ENCODE results near the gene CCDC66.
"Not testable (repeated sequence)": the region's sequence is repeated elsewhere in the genome, so short reads cannot be mapped to it uniquely, and the experiment has no call there.

CCDC66 gene

DNA sequence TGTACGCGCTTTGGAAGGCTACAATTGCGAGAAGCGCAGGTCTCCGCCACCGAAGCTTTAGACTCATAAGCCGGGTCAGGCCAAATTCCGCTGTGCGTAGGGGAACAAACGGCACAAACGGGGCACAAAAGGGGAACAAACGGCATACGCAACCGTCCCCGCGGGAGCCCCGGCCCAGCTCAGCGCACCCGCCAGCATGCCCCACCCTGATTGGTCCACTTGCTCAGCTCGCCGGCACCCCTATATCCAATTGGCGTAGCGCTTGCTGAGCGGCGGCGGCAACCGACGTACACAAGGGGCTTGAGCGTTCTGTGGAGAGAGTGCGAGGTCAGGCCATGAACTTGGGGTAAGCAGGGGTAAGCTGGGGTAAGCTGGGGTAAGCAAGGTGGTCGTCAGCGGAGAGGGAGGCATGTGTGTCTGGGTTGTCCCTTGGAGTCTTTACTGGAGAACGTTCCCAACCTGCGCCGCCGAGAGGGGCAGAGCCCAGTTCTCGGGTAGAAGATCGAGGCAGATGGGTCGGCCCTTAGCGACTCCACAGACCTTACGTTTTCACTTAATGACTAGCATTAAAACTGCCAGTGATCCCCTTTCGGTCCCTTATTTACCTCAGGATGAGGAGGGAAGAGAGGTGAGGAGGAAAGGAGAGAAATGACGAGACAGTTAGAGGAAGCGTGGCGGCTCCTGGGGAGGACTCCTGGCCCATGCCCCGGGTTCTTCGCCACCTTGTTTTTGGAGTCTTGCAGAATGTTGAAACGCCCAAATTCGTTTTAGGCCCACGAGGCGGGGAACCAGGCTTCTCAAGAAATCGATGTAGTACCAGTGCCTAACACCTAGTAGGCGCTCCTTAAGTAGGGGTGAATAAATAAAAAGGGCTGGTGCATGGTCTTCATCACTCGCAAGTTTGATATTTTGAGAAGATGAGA, at the start of gene CCDC66:
CCDC66 (plus strand) TSS at position 268 of the 923 bp plus-strand sequence; CDS start at position 336, 68 bp downstream.
- no peak for TF ChIP-seq Cebpa-rat (IDR thresholded peaks at IDR 0.05)
- Histone ChIP-seq H4K20me1 (no peaks in the 10 kb centered on the region), H3K9me3 (replicated peaks in 1 of 11) (peaks cover 0 to 6% (median 0%) of the 10 kb centered on the region in 11 experiments; a peak in 5 of 22 replicates), H3K27ac (peak within 1 kb of the TSS; percentile 82 to 91 (median 87)), H3K4me1 (peaks cover 8 to 26% (median 13%) of the 10 kb centered on the region in 10 experiments; a peak in 19 of 20 replicates), H3K36me3 (peaks cover 9 to 37% (median 28%) of the 10 kb centered on the region in 11 experiments; a peak in 21 of 22 replicates), H3K4me2 (peak within 1 kb of the TSS; percentile 65 to 97 (median 87)), H3K4me3 (peak within 1 kb of the TSS; percentile 75 to 94 (median 84)), H3K27me3 (no peaks in the 10 kb centered on the region), H3K9ac (peak within 1 kb of the TSS; percentile 83 to 92 (median 89))

DNA sequence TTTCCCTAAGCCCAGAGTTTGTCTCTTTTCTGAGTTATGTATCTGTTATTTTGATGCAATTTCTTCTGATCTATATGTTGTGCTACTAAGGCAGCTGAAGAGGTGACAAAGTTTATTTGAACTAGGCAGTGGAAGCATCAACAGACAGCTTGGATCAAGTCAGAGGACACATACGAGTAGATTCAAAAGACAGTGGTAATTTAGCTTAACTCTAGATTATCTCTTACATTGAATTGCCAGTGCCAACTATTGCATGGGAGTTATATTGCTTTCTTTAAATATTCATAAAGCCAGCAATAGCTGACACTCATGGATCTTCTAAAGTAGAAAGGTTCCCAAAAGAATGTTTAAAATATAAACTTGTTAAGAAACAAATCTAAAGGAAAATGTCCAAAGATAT, 37.3 kb upstream of the CCDC66 start:
- Histone ChIP-seq H3K27ac (no peak overlapping the region), H3K4me2 (no peak overlapping the region), H3K9me3 (replicated peaks in 1 of 11) (no peaks in the 10 kb centered on the region), H3K4me1 (no peaks in the 10 kb centered on the region), H3K4me3 (no peak overlapping the region), H4K20me1 (no peaks in the 10 kb centered on the region), H3K9ac (no peak overlapping the region), H3K36me3 (no peaks in the 10 kb centered on the region), H3K27me3 (no peaks in the 10 kb centered on the region)
- no peak for TF ChIP-seq Cebpa-rat (IDR thresholded peaks at IDR 0.05)

DNA sequence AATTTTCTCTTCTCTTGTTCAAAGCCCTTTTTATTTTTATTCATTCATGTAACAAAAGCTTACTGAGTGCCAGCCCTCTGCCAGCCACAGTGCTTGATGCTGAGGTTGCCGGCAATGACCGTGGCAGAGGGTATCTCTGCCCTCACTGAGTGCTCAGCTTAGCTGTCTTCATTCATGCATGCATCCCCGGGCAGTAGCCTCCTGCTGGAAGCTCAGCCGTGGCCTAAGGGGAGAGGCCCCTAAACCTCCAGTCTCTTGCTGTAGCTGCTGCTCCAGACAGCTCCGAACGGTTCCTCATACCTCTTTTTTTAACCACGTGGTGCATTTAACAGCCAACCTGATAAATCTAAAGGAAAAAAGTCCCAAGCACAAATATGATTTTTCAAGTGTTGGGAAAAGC, 34.6 kb upstream of the CCDC66 start:
- H3K4me3 ChIP-seq = no peak overlapping the region
- TF ChIP-seq Cebpa-rat (IDR thresholded peaks at IDR 0.05) = no peak
- no peaks in the 10 kb centered on the region for H3K36me3 ChIP-seq
- H3K4me2 ChIP-seq = no peak overlapping the region
- no peak overlapping the region for H3K9ac ChIP-seq
- H3K27me3 ChIP-seq = no peaks in the 10 kb centered on the region
- H3K9me3 ChIP-seq (replicated peaks in 1 of 11) = no peaks in the 10 kb centered on the region
- no peaks in the 10 kb centered on the region for H3K4me1 ChIP-seq
- no peak overlapping the region for H3K27ac ChIP-seq
- H4K20me1 ChIP-seq = no peaks in the 10 kb centered on the region

DNA sequence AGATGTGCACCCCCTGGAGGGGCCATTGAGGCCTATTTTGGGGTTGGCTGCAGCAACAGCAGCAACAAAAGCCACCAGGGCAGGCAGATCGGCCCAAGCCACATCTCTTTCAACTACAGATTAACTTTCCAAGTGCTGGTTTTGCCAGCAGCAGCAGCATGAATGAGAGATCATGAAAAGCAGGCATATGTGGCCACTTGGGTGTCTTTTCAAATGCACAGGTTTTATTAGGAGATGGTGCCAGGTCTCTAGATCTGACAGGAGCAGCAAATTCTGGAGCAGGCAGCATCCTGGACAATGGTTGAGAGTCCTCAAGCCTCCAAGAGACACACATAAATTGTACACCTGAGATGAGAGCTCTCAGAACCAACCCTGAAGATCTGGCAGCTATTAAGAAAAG, 31.7 kb upstream of the CCDC66 start:
- H3K27me3 ChIP-seq = no peaks in the 10 kb centered on the region
- TF ChIP-seq Cebpa-rat (IDR thresholded peaks at IDR 0.05) = no peak
- no peak overlapping the region for H3K4me2 ChIP-seq
- H3K27ac ChIP-seq = no peak overlapping the region
- no peaks in the 10 kb centered on the region for H3K4me1 ChIP-seq
- no peak overlapping the region for H3K9ac ChIP-seq
- H3K9me3 ChIP-seq (replicated peaks in 1 of 11) = no peaks in the 10 kb centered on the region
- H4K20me1 ChIP-seq = no peaks in the 10 kb centered on the region
- H3K4me3 ChIP-seq = no peak overlapping the region
- H3K36me3 ChIP-seq = no peaks in the 10 kb centered on the region

DNA sequence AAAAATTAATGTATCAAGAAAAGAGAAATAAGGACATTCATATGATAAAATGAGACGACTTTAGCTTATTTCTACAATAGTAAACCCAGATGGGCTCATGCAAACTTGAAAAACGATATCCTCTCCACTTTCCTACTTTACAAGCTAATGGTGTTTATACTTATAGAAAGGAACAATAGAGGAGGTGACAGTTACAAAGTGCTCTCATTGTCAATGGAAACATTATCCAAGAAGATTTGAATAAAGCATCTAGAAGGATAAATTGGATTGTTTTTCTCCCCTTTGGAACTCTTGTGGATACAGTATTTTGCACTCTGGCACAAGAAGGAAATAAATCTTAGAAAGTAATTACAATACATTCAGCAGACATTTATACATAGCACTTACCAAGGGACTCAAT, 20.2 kb upstream of the CCDC66 start:
- Histone ChIP-seq H3K4me2 (no peak overlapping the region), H3K36me3 (no peaks in the 10 kb centered on the region), H3K4me1 (no peaks in the 10 kb centered on the region), H4K20me1 (no peaks in the 10 kb centered on the region), H3K4me3 (no peak overlapping the region), H3K9me3 (replicated peaks in 1 of 11) (peaks cover 0 to 3% (median 0%) of the 10 kb centered on the region in 11 experiments; a peak in 2 of 22 replicates), H3K9ac (no peak overlapping the region), H3K27ac (no peak overlapping the region), H3K27me3 (no peaks in the 10 kb centered on the region)
- no peak for TF ChIP-seq Cebpa-rat (IDR thresholded peaks at IDR 0.05)

DNA sequence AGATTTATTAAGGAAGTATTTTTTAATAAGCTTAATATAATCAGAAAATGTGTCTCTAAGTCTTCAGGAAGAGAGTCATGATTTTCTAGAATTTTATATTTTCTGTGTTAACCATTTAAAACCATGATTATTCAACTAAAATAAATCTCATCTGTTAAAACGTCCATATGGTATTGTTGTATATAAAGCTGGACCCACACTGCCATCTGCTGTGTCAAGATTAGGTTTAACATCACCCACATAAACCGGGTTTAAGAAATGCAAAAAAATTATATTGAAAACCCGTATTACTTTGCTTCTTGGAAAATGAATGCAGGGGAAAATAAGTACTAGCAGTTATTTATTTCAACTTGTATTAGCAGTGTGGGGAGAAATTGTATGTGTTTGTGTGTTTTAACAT, 9.5 kb upstream of the CCDC66 start:
- H3K27me3 ChIP-seq = no peaks in the 10 kb centered on the region
- H3K4me2 ChIP-seq = no peak overlapping the region
- peaks cover 0 to 12% (median 3%) of the 10 kb centered on the region in 11 experiments; a peak in 6 of 22 replicates for H3K9me3 ChIP-seq (replicated peaks in 1 of 11)
- H4K20me1 ChIP-seq = no peaks in the 10 kb centered on the region
- no peak for TF ChIP-seq Cebpa-rat (IDR thresholded peaks at IDR 0.05)
- no peak overlapping the region for H3K4me3 ChIP-seq
- H3K4me1 ChIP-seq = no peaks in the 10 kb centered on the region
- no peak overlapping the region for H3K27ac ChIP-seq
- no peak overlapping the region for H3K9ac ChIP-seq
- H3K36me3 ChIP-seq = no peaks in the 10 kb centered on the region

DNA sequence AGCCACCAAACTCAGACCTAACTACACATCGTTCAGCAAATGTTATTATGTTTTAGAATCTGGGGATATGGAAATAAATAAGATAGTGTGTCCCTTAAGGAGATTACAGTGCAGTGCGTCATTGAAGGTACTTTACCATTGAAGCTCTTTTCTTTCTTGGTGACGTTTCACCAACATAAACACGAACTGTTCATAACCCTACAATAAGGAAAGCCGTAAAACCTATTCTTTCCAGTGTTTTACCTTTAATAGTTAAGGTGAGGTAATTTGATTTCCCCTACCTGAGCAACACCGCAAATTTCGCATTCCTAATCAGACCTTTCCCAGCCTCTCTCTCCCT, 826 bp downstream of the CCDC66 start:
- Histone ChIP-seq H3K27me3 (no peaks in the 10 kb centered on the region), H3K9me3 (replicated peaks in 1 of 11) (no peaks in the 10 kb centered on the region; a peak in 1 of 22 replicates), H3K27ac (peak overlapping the region in 10 of 11 experiments; percentile 82 to 91 (median 88); a peak in 16 of 22 replicates), H3K9ac (peak overlapping the region; percentile 83 to 92 (median 89)), H3K4me1 (peaks cover 8 to 26% (median 13%) of the 10 kb centered on the region in 10 experiments; a peak in 19 of 20 replicates), H4K20me1 (no peaks in the 10 kb centered on the region), H3K36me3 (peaks cover 10 to 43% (median 33%) of the 10 kb centered on the region in 11 experiments; a peak in 21 of 22 replicates), H3K4me2 (peak overlapping the region; percentile 65 to 97 (median 87)), H3K4me3 (peak overlapping the region; percentile 75 to 94 (median 84))
- TF ChIP-seq Cebpa-rat (IDR thresholded peaks at IDR 0.05) = no peak

DNA sequence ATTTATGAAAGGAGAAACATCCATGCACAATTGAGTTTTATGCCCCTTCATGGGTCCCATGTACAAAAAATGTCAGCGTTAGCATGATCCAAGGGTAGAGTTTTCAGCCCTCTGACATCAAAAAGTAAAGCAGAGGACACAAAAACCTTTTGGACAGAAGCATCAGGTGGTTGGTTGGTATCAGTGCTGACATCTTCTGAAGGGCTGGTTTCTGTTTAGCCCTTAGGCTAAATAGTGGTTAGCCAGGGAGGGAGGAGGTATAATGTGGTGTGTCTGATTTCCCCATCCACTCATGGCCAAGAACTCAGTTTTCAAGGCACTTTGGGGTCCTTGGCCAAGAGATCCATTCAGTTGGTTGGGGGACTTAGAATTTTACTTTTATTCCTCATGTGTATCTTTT, 16.5 kb downstream of the CCDC66 start:
- Histone ChIP-seq H3K4me2 (no peak overlapping the region), H3K27me3 (no peaks in the 10 kb centered on the region), H3K4me1 (peaks cover 0 to 10% (median 0%) of the 10 kb centered on the region in 10 experiments; a peak in 4 of 20 replicates), H3K9ac (no peak overlapping the region), H4K20me1 (peaks cover 0 to 7% (median 0%) of the 10 kb centered on the region in 11 experiments; a peak in 2 of 22 replicates), H3K36me3 (peaks cover 50 to 83% (median 67%) of the 10 kb centered on the region in 11 experiments), H3K27ac (no peak overlapping the region), H3K4me3 (no peak overlapping the region), H3K9me3 (replicated peaks in 1 of 11) (peaks cover 6 to 13% (median 9%) of the 10 kb centered on the region in 11 experiments; a peak in 13 of 22 replicates)
- TF ChIP-seq Cebpa-rat (IDR thresholded peaks at IDR 0.05) = no peak

DNA sequence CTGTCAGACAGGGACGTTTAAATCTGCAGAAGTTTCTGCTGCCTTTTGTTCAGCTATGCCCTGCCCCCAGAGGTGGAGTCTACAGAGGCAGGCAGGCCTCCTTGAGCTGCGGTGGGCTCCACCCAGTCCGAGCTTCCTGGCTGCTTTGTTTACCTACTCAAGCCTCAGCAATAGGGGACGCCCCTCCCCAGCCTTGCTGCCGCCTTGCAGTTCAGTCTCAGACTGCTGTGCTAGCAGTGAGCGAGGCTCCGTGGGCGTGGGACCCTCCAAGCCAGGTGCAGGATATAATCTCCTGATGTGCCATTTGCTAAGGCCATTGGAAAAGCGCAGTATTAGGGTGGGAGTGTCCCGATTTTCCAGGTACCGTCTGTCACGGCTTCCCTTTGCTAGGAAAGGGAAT, 25.0 kb downstream of the CCDC66 start:
- H3K4me3 ChIP-seq = 0 out of 20 replicates have a peak overlapping the region, but pooled peaks of 2 of the 10 experiments have one; percentile 2 to 7
- H3K9ac ChIP-seq, H3K27me3 ChIP-seq, H3K4me1 ChIP-seq, H4K20me1 ChIP-seq, H3K4me2 ChIP-seq, H3K27ac ChIP-seq: not testable (repeated sequence)
- H3K36me3 ChIP-seq = peaks cover 17 to 37% (median 29%) of the 10 kb centered on the region in 11 experiments
- H3K9me3 ChIP-seq (replicated peaks in 1 of 11) = peaks cover 20 to 49% (median 37%) of the 10 kb centered on the region in 11 experiments

DNA sequence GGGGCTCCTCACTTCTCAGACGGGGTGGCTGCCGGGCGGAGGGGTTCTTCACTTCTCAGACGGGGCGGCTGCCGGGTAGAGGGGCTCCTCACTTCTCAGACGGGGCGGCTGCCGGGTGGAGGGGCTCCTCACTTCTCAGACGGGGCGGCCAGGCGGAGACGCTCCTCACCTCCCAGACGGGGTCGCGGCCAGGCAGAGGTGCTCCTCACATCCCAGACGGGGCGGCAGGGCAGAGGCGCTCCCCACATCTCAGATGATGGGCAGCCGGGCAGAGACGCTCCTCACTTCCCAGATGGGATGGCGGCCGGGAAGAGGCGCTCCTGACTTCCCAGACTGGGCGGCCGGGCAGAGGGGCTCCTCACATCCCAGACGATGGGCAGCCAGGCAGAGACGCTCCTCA, 27.3 kb downstream of the CCDC66 start:
- Histone ChIP-seq H3K9me3 (replicated peaks in 1 of 11) (peaks cover 20 to 40% (median 28%) of the 10 kb centered on the region in 11 experiments), H3K36me3 (peaks cover 17 to 32% (median 21%) of the 10 kb centered on the region in 11 experiments)
- not testable (repeated sequence) for H3K27me3 ChIP-seq, H4K20me1 ChIP-seq, H3K4me2 ChIP-seq, H3K27ac ChIP-seq, H3K4me1 ChIP-seq, H3K9ac ChIP-seq, H3K4me3 ChIP-seq
